ENCODE measurements around the gene MGMT. TPM values are rescaled to one million over a fixed set of nuclear protein-coding genes. Genes with fewer than 3 reads are reported as not detected.

The MGMT gene
- total RNA-seq, 1 donor from 2014 or later = 51.4 TPM

DNA sequence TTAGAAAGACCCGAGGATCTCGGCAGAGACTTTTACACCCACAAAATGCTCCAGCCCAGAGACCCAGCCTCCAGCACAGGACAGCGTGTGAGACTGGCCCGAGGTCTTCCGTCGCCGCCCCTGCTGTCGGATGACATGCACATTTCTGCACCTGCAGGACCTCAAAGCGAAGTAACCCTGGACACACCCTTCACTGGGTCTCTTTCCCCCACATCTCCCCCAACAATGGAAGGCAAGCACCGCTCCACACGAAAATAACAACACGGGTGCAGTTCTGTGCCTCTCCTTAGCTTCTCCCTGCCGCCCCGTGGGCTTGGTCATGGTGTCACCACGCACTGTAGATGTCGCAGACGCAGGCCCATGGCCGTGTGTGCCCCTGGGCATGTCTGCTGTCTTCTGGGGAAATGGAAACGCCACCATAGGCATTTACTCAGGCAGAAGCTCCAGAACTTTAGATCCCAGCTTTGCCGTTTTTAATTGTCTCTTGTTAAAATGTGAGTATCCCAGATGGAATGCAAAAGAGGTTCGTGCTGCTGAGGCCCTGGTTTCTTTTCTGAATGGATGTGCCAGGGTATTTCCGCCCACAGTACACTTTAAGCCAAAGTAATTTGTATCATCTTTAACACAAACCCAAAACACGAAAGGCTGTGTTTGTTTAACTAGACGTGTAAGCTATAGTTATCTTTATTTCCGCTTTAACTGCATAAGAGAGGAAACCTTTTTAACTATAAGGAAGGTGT, 237.9 kb downstream of the MGMT start:
- TF ChIP-seq, protein P1, sequence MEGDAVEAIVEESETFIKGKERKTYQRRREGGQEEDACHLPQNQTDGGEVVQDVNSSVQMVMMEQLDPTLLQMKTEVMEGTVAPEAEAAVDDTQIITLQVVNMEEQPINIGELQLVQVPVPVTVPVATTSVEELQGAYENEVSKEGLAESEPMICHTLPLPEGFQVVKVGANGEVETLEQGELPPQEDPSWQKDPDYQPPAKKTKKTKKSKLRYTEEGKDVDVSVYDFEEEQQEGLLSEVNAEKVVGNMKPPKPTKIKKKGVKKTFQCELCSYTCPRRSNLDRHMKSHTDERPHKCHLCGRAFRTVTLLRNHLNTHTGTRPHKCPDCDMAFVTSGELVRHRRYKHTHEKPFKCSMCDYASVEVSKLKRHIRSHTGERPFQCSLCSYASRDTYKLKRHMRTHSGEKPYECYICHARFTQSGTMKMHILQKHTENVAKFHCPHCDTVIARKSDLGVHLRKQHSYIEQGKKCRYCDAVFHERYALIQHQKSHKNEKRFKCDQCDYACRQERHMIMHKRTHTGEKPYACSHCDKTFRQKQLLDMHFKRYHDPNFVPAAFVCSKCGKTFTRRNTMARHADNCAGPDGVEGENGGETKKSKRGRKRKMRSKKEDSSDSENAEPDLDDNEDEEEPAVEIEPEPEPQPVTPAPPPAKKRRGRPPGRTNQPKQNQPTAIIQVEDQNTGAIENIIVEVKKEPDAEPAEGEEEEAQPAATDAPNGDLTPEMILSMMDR (conservative IDR thresholded peaks at IDR 0.05; ENCODE audit: low read depth, low read length) = no peak
- H3K4me3 ChIP-seq (ENCODE audit: low read depth, low read length) = no peak overlapping the region
- DNase-seq (ENCODE audit: low read depth) = no peak

DNA sequence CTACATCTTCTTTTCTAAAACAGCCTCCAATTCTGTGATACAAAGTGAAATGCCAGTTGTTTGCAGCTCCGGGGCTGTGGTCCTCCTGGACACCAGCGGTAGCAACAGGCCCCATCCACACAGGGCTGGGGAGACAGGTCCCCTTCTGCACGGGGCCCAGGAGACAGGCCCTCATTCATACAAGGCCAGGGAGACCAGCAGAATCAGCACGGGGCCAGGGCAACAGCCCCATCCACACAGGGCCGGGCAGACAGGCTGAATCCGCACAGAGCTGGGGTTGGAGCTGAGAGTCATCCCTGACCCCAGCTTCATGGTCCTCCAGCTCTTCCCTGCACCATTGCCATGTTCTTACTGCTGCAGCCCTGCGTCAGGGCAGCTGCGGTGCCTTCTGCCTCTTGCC, 238.6 kb downstream of the MGMT start:
- H3K4me3 ChIP-seq (ENCODE audit: low read depth, low read length) = no peak overlapping the region
- no peak for DNase-seq (ENCODE audit: low read depth)
- TF ChIP-seq, protein P1 (conservative IDR thresholded peaks at IDR 0.05; ENCODE audit: low read depth, low read length) = no peak

DNA sequence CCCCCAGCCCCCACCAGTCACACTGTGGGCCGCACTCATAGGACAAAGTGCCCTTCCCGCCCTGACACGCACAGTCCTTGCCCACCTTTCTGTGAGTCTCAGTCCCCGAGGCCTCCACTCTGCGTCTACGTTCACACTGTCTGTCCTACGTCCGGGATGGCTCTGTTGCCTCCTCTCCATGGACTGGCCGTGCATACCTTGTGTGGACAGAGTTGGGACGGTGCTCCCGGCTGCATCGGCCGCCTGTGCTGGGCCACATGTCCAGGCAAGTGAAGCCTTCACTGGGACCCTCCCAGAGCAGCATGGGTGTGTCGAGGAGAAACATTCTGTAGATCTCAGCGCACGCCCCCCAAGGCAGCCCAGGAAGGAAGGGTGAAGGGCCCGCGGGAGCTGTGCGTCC, 239.0 kb downstream of the MGMT start:
- TF ChIP-seq, protein P1 (conservative IDR thresholded peaks at IDR 0.05; ENCODE audit: low read depth, low read length) = no peak
- no peak for DNase-seq (ENCODE audit: low read depth)
- H3K4me3 ChIP-seq (ENCODE audit: low read depth, low read length) = no peak overlapping the region

DNA sequence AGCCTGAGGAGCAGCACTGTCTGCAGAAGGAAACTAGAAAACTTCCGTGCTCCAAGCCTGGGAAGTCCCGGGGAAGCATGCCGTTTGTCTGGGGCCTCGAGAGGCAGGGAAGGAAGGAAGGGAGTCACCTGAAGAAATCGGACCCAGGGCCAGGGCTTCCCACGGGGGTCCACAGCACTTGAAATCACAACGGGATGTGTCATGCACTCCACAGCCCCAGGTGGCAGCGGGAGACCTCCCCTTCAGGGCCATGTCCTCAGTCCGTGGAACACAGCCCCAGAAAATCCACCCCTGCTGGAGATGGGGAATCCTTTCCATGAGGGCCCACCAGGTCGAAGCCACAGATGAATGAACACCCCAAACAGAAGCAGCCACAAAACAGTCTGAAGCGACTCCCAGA, 239.5 kb downstream of the MGMT start:
- no peak overlapping the region for H3K4me3 ChIP-seq (ENCODE audit: low read depth, low read length)
- no peak for DNase-seq (ENCODE audit: low read depth)
- TF ChIP-seq, protein P1 (conservative IDR thresholded peaks at IDR 0.05; ENCODE audit: low read depth, low read length) = no peak

DNA sequence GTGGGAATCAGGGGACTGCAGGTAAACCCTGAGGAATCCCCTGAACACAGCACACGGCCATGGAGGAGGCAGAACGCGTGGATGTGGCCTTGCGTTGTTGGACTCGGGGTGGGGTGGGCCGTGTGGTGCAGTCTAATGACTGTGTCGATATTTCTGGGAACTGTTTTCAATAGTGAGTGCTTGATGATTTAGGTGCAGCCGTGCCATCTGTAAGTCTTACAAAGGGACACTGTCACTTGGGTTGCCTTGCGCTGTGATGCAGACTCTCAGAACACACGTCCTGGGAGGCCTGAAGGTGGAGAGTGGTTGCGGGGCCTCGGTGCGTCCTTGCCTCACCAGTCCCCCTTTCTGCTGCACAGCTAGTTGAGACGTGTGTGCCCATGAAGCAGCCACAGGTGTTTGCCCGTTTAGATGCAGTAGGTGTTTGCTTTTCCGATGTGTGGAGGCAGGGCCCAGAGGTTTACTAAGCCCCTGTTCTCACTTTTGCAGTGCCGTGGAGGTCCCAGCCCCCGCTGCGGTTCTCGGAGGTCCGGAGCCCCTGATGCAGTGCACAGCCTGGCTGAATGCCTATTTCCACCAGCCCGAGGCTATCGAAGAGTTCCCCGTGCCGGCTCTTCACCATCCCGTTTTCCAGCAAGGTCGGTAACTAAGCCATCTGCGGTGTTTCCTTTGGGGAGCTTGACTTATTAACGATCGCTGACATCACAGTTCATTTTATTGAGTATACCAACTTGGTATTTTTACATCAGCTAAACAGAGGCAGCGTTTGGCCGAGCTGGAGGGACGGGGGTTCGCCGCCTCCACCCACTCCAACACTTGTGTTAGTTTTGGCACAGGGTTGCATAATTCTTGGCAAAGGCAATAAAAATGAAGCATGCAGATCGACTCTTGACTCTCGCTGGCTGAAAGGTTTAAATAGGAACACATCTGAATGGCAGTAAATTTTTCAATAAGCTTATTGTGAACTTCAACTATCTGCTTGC, 240.7 kb downstream of the MGMT start:
- no peak for DNase-seq (ENCODE audit: low read depth)
- TF ChIP-seq, protein P1 (conservative IDR thresholded peaks at IDR 0.05; ENCODE audit: low read depth, low read length) = no peak
- H3K4me3 ChIP-seq (ENCODE audit: low read depth, low read length) = no peak overlapping the region

DNA sequence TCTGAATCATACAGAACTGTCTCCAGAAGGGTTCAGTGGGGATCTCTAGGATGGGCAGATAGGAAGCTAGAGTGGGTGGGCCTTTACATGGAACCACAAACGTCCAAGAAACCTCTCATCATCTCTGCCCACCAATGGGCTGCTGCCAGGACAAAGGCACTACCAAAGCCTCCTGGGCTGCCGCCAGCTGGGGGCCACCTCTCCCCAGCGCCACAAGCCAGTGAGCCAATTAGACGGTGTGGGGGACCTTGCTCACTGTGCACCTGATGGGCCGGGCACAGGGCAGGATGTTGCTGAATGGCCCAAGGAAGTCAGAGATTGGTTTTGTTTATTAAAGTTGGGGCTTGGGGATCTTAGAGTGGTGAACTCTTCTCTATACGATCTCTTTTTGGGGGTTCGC, 242.1 kb downstream of the MGMT start:
- no peak overlapping the region for H3K4me3 ChIP-seq (ENCODE audit: low read depth, low read length)
- TF ChIP-seq, protein P1 (conservative IDR thresholded peaks at IDR 0.05; ENCODE audit: low read depth, low read length) = no peak
- DNase-seq (ENCODE audit: low read depth) = no peak

Data from epithelial cell of proximal tubule (primary cell).